OCI-LY1 (cell line): ENCODE measurements around the gene AIF1L.

Experiments
- H2AFZ ChIP-seq: fragments of 200-600 bp; sonication (generic), shearing (Covaris generic); 2 replicates; pipeline ENCODE4 v1.6.0; 2014; ENCODE audit warnings: antibody characterized with exemption, mild to moderate bottlenecking, low read length
- H3F3A ChIP-seq: fragments of 200-600 bp; sonication (generic), shearing (Covaris generic); 2 replicates; pipeline ENCODE4 v1.6.0; 2014; ENCODE audit warnings: mild to moderate bottlenecking, antibody characterized with exemption, low read length, moderate library complexity; ENCODE audit not compliant: insufficient read depth
- H3K27ac ChIP-seq: fragments of 200-600 bp; sonication (generic); 2 replicates; pipeline ENCODE4 v1.5.1; 2014; ENCODE audit warnings: low read length, mixed run types, mild to moderate bottlenecking, low read depth; ENCODE audit not compliant: poor library complexity, severe bottlenecking
- H3K27me3 ChIP-seq: fragments of 200-600 bp; sonication (generic); 2 replicates; pipeline ENCODE4 v1.6.0; 2014; ENCODE audit warnings: antibody characterized with exemption, mild to moderate bottlenecking, low read length, moderate library complexity; ENCODE audit not compliant: insufficient read depth
- H3K36me3 ChIP-seq: fragments of 200-600 bp; sonication (generic); 2 replicates; pipeline ENCODE4 v1.6.1; 2014; ENCODE audit warnings: mild to moderate bottlenecking, antibody characterized with exemption, low read length, moderate library complexity, mixed read lengths; ENCODE audit not compliant: insufficient read depth
- H3K4me1 ChIP-seq: fragments of 200-600 bp; sonication (generic); 2 replicates; pipeline ENCODE4 v1.5.1; 2014; ENCODE audit warnings: mild to moderate bottlenecking, low read length, moderate library complexity; ENCODE audit not compliant: insufficient read depth, severe bottlenecking
- H3K4me2 ChIP-seq: fragments of 200-600 bp; sonication (generic), shearing (Covaris generic); 2 replicates; pipeline ENCODE4 v1.6.1; 2014; ENCODE audit warnings: low read length
- H3K4me3 ChIP-seq: fragments of 200-600 bp; sonication (generic); 2 replicates; pipeline ENCODE4 v1.5.1; 2014; ENCODE audit warnings: low read length, low read depth, mild to moderate bottlenecking, mixed read lengths; ENCODE audit not compliant: poor library complexity, severe bottlenecking
- H3K79me2 ChIP-seq: fragments of 200-600 bp; shearing (Covaris generic); 2 replicates; pipeline ENCODE4 v1.6.1; 2016; ENCODE audit warnings: mixed run types, low read length, mixed read lengths; ENCODE audit not compliant: insufficient read depth
- H3K9ac ChIP-seq: fragments of 200-600 bp; sonication (generic), shearing (Covaris generic); 2 replicates; pipeline ENCODE4 v1.6.1; 2014; ENCODE audit warnings: mild to moderate bottlenecking, low read length, mixed read lengths
- H3K9me2 ChIP-seq: fragments of 200-600 bp; sonication (generic), shearing (Covaris generic); 2 replicates; pipeline ENCODE4 v1.6.1; 2014; ENCODE audit warnings: low read depth, mild to moderate bottlenecking, low read length, mixed read lengths
- H3K9me3 ChIP-seq: fragments of 200-600 bp; shearing (Covaris generic); 2 replicates; pipeline ENCODE4 v1.6.1; 2014; ENCODE audit warnings: low read length, mixed read lengths
- H4K20me1 ChIP-seq: fragments of 200-600 bp; sonication (generic), shearing (Covaris generic); 2 replicates; pipeline ENCODE4 v1.6.0; 2016; ENCODE audit warnings: mild to moderate bottlenecking, low read length; ENCODE audit not compliant: insufficient read depth
- CTCF ChIP-seq: fragments of 200-600 bp; sonication (generic), shearing (Covaris generic); IDR thresholded peaks from 2 replicates; pipeline ENCODE4 v1.5.1; 2017; ENCODE audit warnings: mild to moderate bottlenecking, antibody characterized with exemption, low read length, moderate library complexity, mixed read lengths
- EZH2 ChIP-seq: fragments of 200-600 bp; sonication (generic), shearing (Covaris generic); IDR thresholded peaks from 2 replicates; pipeline ENCODE4 v1.8.0; 2017; ENCODE audit warnings: borderline replicate concordance, mixed run types, mild to moderate bottlenecking, antibody characterized with exemption, low read length, moderate library complexity, mixed read lengths

Gene AIF1L

GRCh38 chr9:131167146-131167692 is 70.9 kb downstream of the AIF1L start:
- Histone ChIP-seq H3K9me2 (no peaks in the 10 kb centered on the region), H3K36me3 (peaks cover 66% of the 10 kb centered on the region), H3K4me3 (no peak overlapping the region), H3K4me2 (no peak overlapping the region), H3F3A (no peaks in the 10 kb centered on the region), H3K27me3 (no peaks in the 10 kb centered on the region), H3K9ac (no peak overlapping the region), H3K27ac (no peak overlapping the region), H3K79me2 (no peaks in the 10 kb centered on the region), H3K4me1 (no peaks in the 10 kb centered on the region), H2AFZ (no peak overlapping the region), H4K20me1 (no peaks in the 10 kb centered on the region), H3K9me3 (no peaks in the 10 kb centered on the region)
- TF ChIP-seq EZH2 (no peak), CTCF (no peak)

- H3K27me3 ChIP-seq: no peaks in the 10 kb centered on the region
- H3K4me3 ChIP-seq: no peak overlapping the region
- no peak overlapping the region for H3K4me2 ChIP-seq
- H3K9ac ChIP-seq: no peak overlapping the region
- H3K79me2 ChIP-seq: no peaks in the 10 kb centered on the region
- no peaks in the 10 kb centered on the region for H3K9me2 ChIP-seq
- H3F3A ChIP-seq: no peaks in the 10 kb centered on the region
- no peaks in the 10 kb centered on the region for H3K9me3 ChIP-seq
- H3K4me1 ChIP-seq: no peaks in the 10 kb centered on the region
- H3K27ac ChIP-seq: no peak overlapping the region
- no peaks in the 10 kb centered on the region for H4K20me1 ChIP-seq
- peaks cover 59% of the 10 kb centered on the region for H3K36me3 ChIP-seq
- H2AFZ ChIP-seq: no peak overlapping the region
- no peak for TF ChIP-seq EZH2
- no peak for TF ChIP-seq CTCF
These were observed 71.6 kb downstream of the AIF1L start for GRCh38 chr9:131167936-131168335.

GRCh38 chr9:131169563-131170240 is 73.4 kb downstream of the AIF1L start:
- Histone ChIP-seq H3K4me3 (no peak overlapping the region), H3K4me2 (no peak overlapping the region), H3K27me3 (no peaks in the 10 kb centered on the region), H3K9ac (no peak overlapping the region), H3F3A (no peaks in the 10 kb centered on the region), H3K9me3 (no peaks in the 10 kb centered on the region), H3K4me1 (no peaks in the 10 kb centered on the region), H4K20me1 (no peaks in the 10 kb centered on the region), H3K79me2 (no peaks in the 10 kb centered on the region), H3K9me2 (no peaks in the 10 kb centered on the region), H3K27ac (no peak overlapping the region), H2AFZ (no peak overlapping the region), H3K36me3 (peaks cover 50% of the 10 kb centered on the region)
- no peak for TF ChIP-seq EZH2
- TF ChIP-seq CTCF: no peak
